HepG2 (cell line): ENCODE measurements around the gene EVI5.
"Not testable (repeated sequence)": the region's sequence is repeated elsewhere in the genome, so short reads cannot be mapped to it uniquely, and the experiment has no call there.

Experiments used
- ARNTL ChIP-seq: sonication (generic); formaldehyde crosslinking; IDR thresholded peaks from 2 replicates; pipeline ENCODE4 v1.4.0; 2020; ENCODE audit warnings: mild to moderate bottlenecking, missing genetic modification reagents
- GATAD2A ChIP-seq: IDR thresholded peaks from 2 replicates; pipeline ENCODE4 v1.6.1; 2016
- HMG20A ChIP-seq: IDR thresholded peaks from 2 replicates; pipeline ENCODE4 v1.6.1; 2016; ENCODE audit warnings: borderline replicate concordance
- POLR2A ChIP-seq, 2 experiments: IDR thresholded peaks; 2 replicates each; pipeline ENCODE4 v1.6.1; 2011; ENCODE audit warnings: low read depth in 2 of 2, low read length in 2 of 2, mild to moderate bottlenecking in 1 of 2, moderate library complexity in 1 of 2; ENCODE audit not compliant: insufficient read depth in 1 of 2
- RNF219 ChIP-seq: sonication (generic); formaldehyde crosslinking; IDR thresholded peaks from 2 replicates; pipeline ENCODE4 v1.5.0; 2020; ENCODE audit warnings: mild to moderate bottlenecking, missing genetic modification reagents
- SUZ12 ChIP-seq: fragments of 150-350 bp; IDR thresholded peaks from 2 replicates; pipeline ENCODE4 v1.6.1; 2014; ENCODE audit warnings: low read depth, low read length
- ZNF766 ChIP-seq: sonication (generic); formaldehyde crosslinking; IDR thresholded peaks from 2 replicates; pipeline ENCODE4 v1.5.0; 2020; ENCODE audit warnings: missing genetic modification reagents, borderline replicate concordance

- not testable (repeated sequence) for TF ChIP-seq POLR2A (IDR thresholded peaks at IDR 0.05; ENCODE audit: insufficient read depth in 1 of 2, low read depth in 2 of 2, low read length in 2 of 2); RNF219 (CRISPR knock-in tag); ARNTL (CRISPR knock-in tag); HMG20A; ZNF766 (CRISPR knock-in tag); GATAD2A (CRISPR knock-in tag); SUZ12
Measured at GRCh38 chr1:92773749-92774148, 11.2 kb downstream of the EVI5 start.
